ENCODE results near the gene GSN. TPM values are rescaled to one million over a fixed set of nuclear protein-coding genes. Genes with fewer than 3 reads are reported as not detected.

Gene GSN
- total RNA-seq, 2 donors from 2014 or later, result 57.0 to 77.2 TPM

DNA sequence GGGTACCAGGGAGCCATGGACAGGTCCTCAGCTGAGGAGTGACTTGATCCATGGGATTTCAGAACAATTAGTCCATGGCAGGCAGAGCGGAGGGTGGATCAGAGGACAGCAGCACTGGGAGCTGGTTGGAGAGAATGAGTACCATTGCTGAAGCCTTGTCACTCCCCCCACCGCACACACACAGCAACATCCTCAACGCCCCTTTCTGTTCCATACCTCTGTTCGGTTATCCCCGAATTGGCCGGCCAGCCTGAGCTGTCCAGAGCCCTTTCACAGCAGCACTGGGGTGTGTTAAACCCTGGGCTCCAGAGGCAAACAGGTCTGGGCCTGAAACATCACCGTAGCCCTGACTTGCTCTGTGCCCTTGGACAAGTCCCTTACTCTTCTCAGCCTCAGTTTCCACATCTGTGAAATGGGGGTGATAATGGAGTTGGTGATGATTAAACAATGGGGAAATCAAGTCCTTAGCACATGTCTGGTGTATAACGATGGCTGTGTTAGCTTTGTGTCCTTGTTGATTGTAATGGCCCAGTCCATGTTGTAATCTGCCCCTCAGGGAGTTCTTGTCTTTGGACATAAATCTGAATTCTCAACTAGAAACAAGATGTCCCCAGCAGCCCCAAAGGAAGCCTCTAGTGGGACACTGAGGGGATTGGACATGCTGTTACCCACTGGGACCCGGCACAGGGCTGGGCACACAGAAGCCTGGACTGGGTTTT is 16.9 kb downstream of the GSN start:
- Histone ChIP-seq H3K9me3 (ENCODE audit: control insufficient read depth, low read length) (no peaks in the 10 kb centered on the region), H3K4me3 (ENCODE audit: low read length) (no peak overlapping the region), H3K9ac (ENCODE audit: extremely low read depth, low read length, poor library complexity, severe bottlenecking) (no peak overlapping the region), H3K27me3 (ENCODE audit: control insufficient read depth, insufficient read depth, low read length, poor library complexity, severe bottlenecking) (no peaks in the 10 kb centered on the region), H3K36me3 (ENCODE audit: control insufficient read depth, insufficient read depth, low read length) (no peaks in the 10 kb centered on the region), H3K4me1 (ENCODE audit: control insufficient read depth, insufficient read depth, low read length) (peaks cover 26% of the 10 kb centered on the region), H3K27ac (ENCODE audit: low read depth, low read length) (peak overlapping the region; percentile 16)
- Mint-ChIP-seq H3K9me3 (no peaks in the 10 kb centered on the region), H3K36me3 (ENCODE audit: low read depth) (peaks cover 2% of the 10 kb centered on the region), H3K27ac (peak overlapping the region; percentile 84), H3K27me3 (ENCODE audit: insufficient read depth) (peaks cover 26% of the 10 kb centered on the region), H3K4me1 (peaks cover 66% of the 10 kb centered on the region), H3K4me3 (no peak overlapping the region)
- DNase-seq, result no peak
- WGBS, 2 experiments (ENCODE audit: insufficient coverage in 1 of 2, insufficient read length in 1 of 2), result 76 to 93% methylated on average over 2 to 9 of the region's 9 CpGs
- no peak for TF ChIP-seq CTCF (conservative IDR thresholded peaks at IDR 0.05)

- Histone ChIP-seq H3K4me3 (ENCODE audit: low read length) (no peak overlapping the region), H3K9ac (ENCODE audit: extremely low read depth, low read length, poor library complexity, severe bottlenecking) (peak overlapping the region; percentile 76), H3K36me3 (ENCODE audit: control insufficient read depth, insufficient read depth, low read length) (no peaks in the 10 kb centered on the region), H3K9me3 (ENCODE audit: control insufficient read depth, low read length) (no peaks in the 10 kb centered on the region), H3K27me3 (ENCODE audit: control insufficient read depth, insufficient read depth, low read length, poor library complexity, severe bottlenecking) (no peaks in the 10 kb centered on the region), H3K4me1 (ENCODE audit: control insufficient read depth, insufficient read depth, low read length) (peaks cover 26% of the 10 kb centered on the region), H3K27ac (ENCODE audit: low read depth, low read length) (peak overlapping the region; percentile 40)
- Mint-ChIP-seq H3K27ac (peak overlapping the region; percentile 95), H3K36me3 (ENCODE audit: low read depth) (peaks cover 2% of the 10 kb centered on the region), H3K4me3 (peak overlapping the region; percentile 35), H3K27me3 (ENCODE audit: insufficient read depth) (peaks cover 19% of the 10 kb centered on the region), H3K9me3 (no peaks in the 10 kb centered on the region), H3K4me1 (peaks cover 69% of the 10 kb centered on the region)
- TF ChIP-seq CTCF (conservative IDR thresholded peaks at IDR 0.05), result no peak
- whole genome bisulfite sequencing, 2 experiments (ENCODE audit: insufficient coverage in 1 of 2, insufficient read length in 1 of 2), result 39 to 49% methylated on average over 9 to 18 of the region's 18 CpGs
- peak; percentile 85 for DNase-seq
Measured at GRCh38 chr9:121285835-121286687, 18.1 kb downstream of the GSN start.

DNA sequence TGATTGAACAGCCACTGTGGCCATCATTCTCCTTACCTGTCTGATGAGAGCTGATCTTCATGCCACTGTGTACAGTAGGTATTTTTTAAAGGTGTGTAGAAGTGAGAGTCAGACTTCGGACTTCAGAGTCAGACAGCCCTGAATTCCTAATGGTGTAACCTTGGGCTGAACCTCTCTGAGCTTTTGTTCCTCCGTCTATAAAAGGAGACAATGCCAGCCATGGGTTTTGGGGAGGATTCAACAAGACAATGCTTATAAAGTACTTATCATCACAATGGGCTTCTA is 18.7 kb downstream of the GSN start:
- no peaks in the 10 kb centered on the region for H3K9me3 Mint-ChIP-seq
- no peaks in the 10 kb centered on the region for H3K27me3 ChIP-seq (ENCODE audit: control insufficient read depth, insufficient read depth, low read length, poor library complexity, severe bottlenecking)
- peaks cover 19% of the 10 kb centered on the region for H3K27me3 Mint-ChIP-seq (ENCODE audit: insufficient read depth)
- H3K9ac ChIP-seq (ENCODE audit: extremely low read depth, low read length, poor library complexity, severe bottlenecking), result peak overlapping the region; percentile 76
- TF ChIP-seq CTCF (conservative IDR thresholded peaks at IDR 0.05), result no peak
- peak overlapping the region; percentile 95 for H3K27ac Mint-ChIP-seq
- no peaks in the 10 kb centered on the region for H3K36me3 ChIP-seq (ENCODE audit: control insufficient read depth, insufficient read depth, low read length)
- H3K9me3 ChIP-seq (ENCODE audit: control insufficient read depth, low read length), result no peaks in the 10 kb centered on the region
- H3K4me1 Mint-ChIP-seq, result peaks cover 64% of the 10 kb centered on the region
- no peak overlapping the region for H3K4me3 ChIP-seq (ENCODE audit: low read length)
- H3K27ac ChIP-seq (ENCODE audit: low read depth, low read length), result peak overlapping the region; percentile 40
- H3K4me3 Mint-ChIP-seq, result peak overlapping the region; percentile 35
- no peak for DNase-seq
- 0 to 18% methylated on average over 1 to 2 of the region's 2 CpGs for WGBS, 2 experiments (ENCODE audit: insufficient coverage in 1 of 2, insufficient read length in 1 of 2)
- H3K4me1 ChIP-seq (ENCODE audit: control insufficient read depth, insufficient read depth, low read length), result peaks cover 26% of the 10 kb centered on the region
- H3K36me3 Mint-ChIP-seq (ENCODE audit: low read depth), result peaks cover 2% of the 10 kb centered on the region

Data from endodermal cell (in vitro differentiated cells).